Measurements from ENCODE around the gene PNRC1. TPM values are rescaled to one million over a fixed set of nuclear protein-coding genes. Genes with fewer than 3 reads are reported as not detected.
"Not testable (repeated sequence)": the region's sequence is repeated elsewhere in the genome, so short reads cannot be mapped to it uniquely, and the experiment has no call there.

PNRC1 gene
- total and polyA plus RNA-seq, 8 donors: 143 to 186 (median 159) TPM

DNA sequence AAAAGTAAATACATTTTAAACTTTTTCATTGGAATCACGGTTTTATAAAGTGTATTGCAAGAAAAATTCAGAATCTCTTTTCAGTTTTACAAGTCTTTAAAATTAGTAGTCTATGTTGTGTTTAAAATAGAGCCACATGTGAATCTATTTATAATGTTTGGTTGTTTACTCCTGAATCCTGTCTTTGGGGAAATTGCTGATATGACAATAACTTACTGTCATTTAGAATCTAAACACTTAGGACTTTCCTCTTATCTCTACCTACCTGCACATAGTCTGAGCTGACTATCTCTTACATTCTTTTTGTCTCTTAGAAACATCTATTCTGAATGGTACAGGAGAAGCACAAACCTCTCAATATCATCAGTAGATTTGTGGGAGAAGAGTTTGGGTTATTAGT is 41.4 kb downstream of the PNRC1 start:
- H3K36me3 ChIP-seq: no peaks in the 10 kb centered on the region
- TF ChIP-seq, protein P1, sequence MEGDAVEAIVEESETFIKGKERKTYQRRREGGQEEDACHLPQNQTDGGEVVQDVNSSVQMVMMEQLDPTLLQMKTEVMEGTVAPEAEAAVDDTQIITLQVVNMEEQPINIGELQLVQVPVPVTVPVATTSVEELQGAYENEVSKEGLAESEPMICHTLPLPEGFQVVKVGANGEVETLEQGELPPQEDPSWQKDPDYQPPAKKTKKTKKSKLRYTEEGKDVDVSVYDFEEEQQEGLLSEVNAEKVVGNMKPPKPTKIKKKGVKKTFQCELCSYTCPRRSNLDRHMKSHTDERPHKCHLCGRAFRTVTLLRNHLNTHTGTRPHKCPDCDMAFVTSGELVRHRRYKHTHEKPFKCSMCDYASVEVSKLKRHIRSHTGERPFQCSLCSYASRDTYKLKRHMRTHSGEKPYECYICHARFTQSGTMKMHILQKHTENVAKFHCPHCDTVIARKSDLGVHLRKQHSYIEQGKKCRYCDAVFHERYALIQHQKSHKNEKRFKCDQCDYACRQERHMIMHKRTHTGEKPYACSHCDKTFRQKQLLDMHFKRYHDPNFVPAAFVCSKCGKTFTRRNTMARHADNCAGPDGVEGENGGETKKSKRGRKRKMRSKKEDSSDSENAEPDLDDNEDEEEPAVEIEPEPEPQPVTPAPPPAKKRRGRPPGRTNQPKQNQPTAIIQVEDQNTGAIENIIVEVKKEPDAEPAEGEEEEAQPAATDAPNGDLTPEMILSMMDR (IDR thresholded peaks at IDR 0.05): no peak
- intact Hi-C loops (cut with DNase I): no loop called here
- no peaks in the 10 kb centered on the region for H3K9me3 ChIP-seq
- peaks cover 0 to 5% of the 10 kb centered on the region in 2 donors for H3K4me1 ChIP-seq
- no peak for DNase-seq
- ATAC-seq: no peak
- no peak overlapping the region for H3K4me3 ChIP-seq
- H3K27me3 ChIP-seq: no peaks in the 10 kb centered on the region
- no peak overlapping the region for H3K27ac ChIP-seq

DNA sequence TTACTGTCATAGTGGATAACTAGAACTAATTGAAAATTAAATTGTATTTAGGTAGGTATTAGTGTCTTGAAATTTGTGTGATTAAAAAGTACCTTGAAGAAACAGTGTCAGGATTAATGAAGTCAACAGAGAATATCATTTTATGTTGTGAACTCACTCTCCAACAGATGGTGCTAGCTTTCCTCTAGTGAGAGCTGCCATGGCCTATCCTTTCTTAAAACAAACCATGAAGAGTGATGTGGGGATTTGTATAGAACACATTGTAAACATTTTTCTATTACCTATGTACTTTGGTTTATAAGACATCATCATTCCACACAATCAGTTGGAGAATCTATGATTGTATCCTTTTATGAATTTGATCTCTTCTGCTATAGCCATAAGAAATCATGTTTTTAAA is 42.1 kb downstream of the PNRC1 start:
- Histone ChIP-seq H3K36me3 (no peaks in the 10 kb centered on the region), H3K27ac (no peak overlapping the region), H3K4me3 (no peak overlapping the region), H3K4me1 (no peaks in the 10 kb centered on the region), H3K9me3 (peaks cover 0 to 3% of the 10 kb centered on the region in 2 donors), H3K27me3 (no peaks in the 10 kb centered on the region)
- intact Hi-C loops (cut with DNase I): no loop called here
- TF ChIP-seq, protein P1 (IDR thresholded peaks at IDR 0.05): peak in 1 of 2 donors; percentile 41
- DNase-seq (peak in 1 of 4 donors; percentile 21), ATAC-seq (peak; percentile 77)

DNA sequence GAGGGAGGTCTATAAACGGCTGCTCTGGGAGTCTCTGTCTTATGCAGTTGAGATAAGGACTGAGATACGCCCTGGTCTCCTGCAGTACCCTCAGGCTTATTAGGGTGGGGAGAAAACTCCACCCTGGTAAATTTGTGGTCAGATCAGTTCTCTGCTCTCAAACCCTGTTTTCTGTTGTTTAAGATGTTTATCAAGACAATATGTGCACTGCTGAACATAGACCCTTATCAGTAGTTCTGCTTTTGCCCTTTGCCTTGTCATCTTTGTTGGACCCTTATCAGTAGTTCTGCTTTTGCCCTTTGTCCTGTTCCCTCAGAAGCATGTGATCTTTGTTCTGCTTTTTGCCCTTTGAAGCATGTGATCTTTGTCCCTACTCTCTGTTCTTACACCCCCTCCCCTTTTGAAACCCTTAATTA is 47.7 kb downstream of the PNRC1 start:
- DNase-seq; H3K4me3 ChIP-seq; intact Hi-C loops (cut with DNase I); H3K27me3 ChIP-seq; H3K36me3 ChIP-seq; ATAC-seq: not testable (repeated sequence)
- peak overlapping the region in 1 of 2 donors; percentile 74 for H3K27ac ChIP-seq
- peaks cover 0 to 12% of the 10 kb centered on the region in 2 donors for H3K9me3 ChIP-seq
- H3K4me1 ChIP-seq: peaks cover 0 to 11% of the 10 kb centered on the region in 2 donors

DNA sequence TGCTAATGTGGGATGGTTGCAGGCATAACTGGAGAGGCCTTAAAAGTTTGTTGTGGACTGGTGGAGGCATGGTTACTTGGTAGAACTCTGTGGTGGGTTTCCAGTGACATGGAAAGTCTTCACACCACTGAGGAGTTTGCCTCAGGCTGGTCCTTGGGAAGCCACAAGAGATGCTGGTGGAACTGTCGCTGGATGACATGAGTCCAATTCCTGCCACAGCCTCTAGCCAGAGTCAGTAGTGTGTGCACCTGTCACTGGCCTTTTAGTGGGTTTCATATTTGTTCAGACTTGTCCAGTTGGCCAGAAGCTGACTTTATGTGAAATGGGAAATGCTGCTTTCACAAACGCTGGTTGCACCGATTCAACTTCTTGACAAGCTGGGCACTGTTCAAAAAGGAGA is 51.0 kb downstream of the PNRC1 start:
- no peaks in the 10 kb centered on the region for H3K36me3 ChIP-seq
- no peaks in the 10 kb centered on the region for H3K27me3 ChIP-seq
- H3K27ac ChIP-seq: peak overlapping the region in 1 of 2 donors; percentile 24
- H3K4me1 ChIP-seq: peaks cover 0 to 11% of the 10 kb centered on the region in 2 donors
- H3K9me3 ChIP-seq: peaks cover 0 to 12% of the 10 kb centered on the region in 2 donors
- TF ChIP-seq, protein P1 (IDR thresholded peaks at IDR 0.05): no peak
- intact Hi-C loops (cut with DNase I): loop anchor here in 1 of 2 donors (10.0 kb wide), 1 partner anchor 113 kb away; no protein-coding TSS in a partner anchor
- DNase-seq: no peak
- H3K4me3 ChIP-seq: no peak overlapping the region
- ATAC-seq: no peak

DNA sequence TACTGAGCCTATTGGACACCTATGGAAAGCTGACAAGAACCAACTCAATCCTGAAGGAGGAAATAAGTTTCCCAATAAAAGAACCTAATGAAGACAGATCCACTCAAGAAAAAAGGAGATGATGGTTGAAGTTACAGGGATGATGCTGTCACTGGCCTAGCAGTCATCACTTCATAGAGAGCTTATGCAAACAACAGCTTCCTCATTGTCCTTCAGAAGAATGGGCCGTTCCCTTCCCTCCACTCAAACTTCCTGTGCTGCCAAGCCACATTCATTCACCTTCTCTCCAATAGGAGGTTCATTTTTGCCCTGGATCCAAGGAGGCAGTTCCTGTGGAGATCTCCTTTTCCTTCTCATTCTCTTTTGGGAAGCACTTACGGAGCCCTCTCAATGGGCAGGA is 51.5 kb downstream of the PNRC1 start:
- Histone ChIP-seq H3K36me3 (no peaks in the 10 kb centered on the region), H3K27ac (peak overlapping the region in 1 of 2 donors; percentile 24), H3K9me3 (peaks cover 0 to 12% of the 10 kb centered on the region in 2 donors), H3K4me3 (no peak overlapping the region), H3K4me1 (peaks cover 0 to 11% of the 10 kb centered on the region in 2 donors), H3K27me3 (no peaks in the 10 kb centered on the region)
- ATAC-seq (no peak), DNase-seq (no peak)
- TF ChIP-seq, protein P1 (IDR thresholded peaks at IDR 0.05): no peak
- intact Hi-C loops (cut with DNase I): loop anchor here in 1 of 2 donors (10.0 kb wide), 1 partner anchor 113 kb away; no protein-coding TSS in a partner anchor

DNA sequence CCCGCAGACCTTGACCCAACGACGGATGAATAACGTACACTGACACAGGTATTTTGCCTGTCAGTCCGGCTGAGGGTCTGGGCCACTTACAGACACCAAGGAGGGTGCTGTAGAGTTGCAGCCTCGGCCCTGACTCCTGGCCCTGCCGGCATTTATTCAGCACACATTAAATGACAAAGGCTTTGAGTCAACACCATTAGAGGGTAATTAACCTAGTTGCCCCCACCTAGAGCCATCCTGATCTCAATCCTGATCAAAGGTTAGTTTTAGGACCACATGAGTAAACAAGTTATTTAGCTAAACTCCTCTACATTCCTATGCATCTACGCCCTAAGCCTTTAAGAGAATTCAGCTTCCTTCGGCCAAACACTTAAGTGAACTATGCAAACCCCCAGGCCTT is 53.4 kb downstream of the PNRC1 start:
- TF ChIP-seq, protein P1 (IDR thresholded peaks at IDR 0.05): no peak
- ATAC-seq: no peak

More for the DNA sequence above, 53.4 kb downstream of the PNRC1 start:
- Histone ChIP-seq H3K4me1 (peaks cover 0 to 6% of the 10 kb centered on the region in 2 donors), H3K4me3 (no peak overlapping the region), H3K9me3 (no peaks in the 10 kb centered on the region), H3K36me3 (no peaks in the 10 kb centered on the region), H3K27me3 (no peaks in the 10 kb centered on the region), H3K27ac (no peak overlapping the region)
- intact Hi-C loops (cut with DNase I): loop anchor here in 1 of 2 donors (10.0 kb wide), 1 partner anchor 111 kb away; no protein-coding TSS in a partner anchor
- DNase-seq: no peak

All from left lung (tissue), 10 donors.